HG03025 (cell line): ENCODE measurements around the gene SALL3.
"Not testable (repeated sequence)": the region's sequence is repeated elsewhere in the genome, so short reads cannot be mapped to it uniquely, and the experiment has no call there.

Experiments used
- ATAC-seq: cut with Tn5 transposase; IDR thresholded peaks from one replicate; pipeline ENCODE4 v1.9.1; 2021; ENCODE audit warnings: mild to moderate bottlenecking, moderate library complexity; ENCODE audit not compliant: unreplicated experiment, low FRiP score

The SALL3 gene

GRCh38 chr18:78979730-78980278, at the start of gene SALL3:
Gene SALL3, plus strand, starts transcription at chr18:78979818. Its CDS starts 457 bp downstream, at chr18:78980275.
- ATAC-seq = no peak

GRCh38 chr18:78932281-78932680, 47.3 kb upstream of the SALL3 start:
- ATAC-seq = no peak

GRCh38 chr18:78934003-78934402, 45.6 kb upstream of the SALL3 start:
- ATAC-seq = no peak

- ATAC-seq = no peak
Measured at GRCh38 chr18:78934551-78935225, 44.9 kb upstream of the SALL3 start.

GRCh38 chr18:78935406-78935805, 44.2 kb upstream of the SALL3 start:
- no peak for ATAC-seq

GRCh38 chr18:78936251-78937005, 43.2 kb upstream of the SALL3 start:
- no peak for ATAC-seq

GRCh38 chr18:78937166-78937565, 42.5 kb upstream of the SALL3 start:
- ATAC-seq = no peak

- ATAC-seq = no peak
Measured at GRCh38 chr18:78939105-78939504, 40.5 kb upstream of the SALL3 start.

- no peak for ATAC-seq
Measured at GRCh38 chr18:78939734-78940494, 39.7 kb upstream of the SALL3 start.

GRCh38 chr18:78942236-78942635, 37.4 kb upstream of the SALL3 start:
- ATAC-seq = not testable (repeated sequence)

- ATAC-seq = no peak
Measured at GRCh38 chr18:78945628-78946027, 34.0 kb upstream of the SALL3 start.

- ATAC-seq = no peak
Measured at GRCh38 chr18:78947291-78947690, 32.3 kb upstream of the SALL3 start.

GRCh38 chr18:78948221-78948620, 31.4 kb upstream of the SALL3 start:
- ATAC-seq = no peak

GRCh38 chr18:78948707-78949106, 30.9 kb upstream of the SALL3 start:
- no peak for ATAC-seq

- ATAC-seq = no peak
Measured at GRCh38 chr18:78949216-78949615, 30.4 kb upstream of the SALL3 start.

GRCh38 chr18:78950386-78950785, 29.2 kb upstream of the SALL3 start:
- ATAC-seq = no peak

- no peak for ATAC-seq
Measured at GRCh38 chr18:78953566-78953965, 26.1 kb upstream of the SALL3 start.

GRCh38 chr18:78955051-78955450, 24.6 kb upstream of the SALL3 start:
- ATAC-seq = no peak

GRCh38 chr18:78957140-78957539, 22.5 kb upstream of the SALL3 start:
- no peak for ATAC-seq

- no peak for ATAC-seq
Measured at GRCh38 chr18:78960709-78961108, 18.9 kb upstream of the SALL3 start.

GRCh38 chr18:78962098-78962497, 17.5 kb upstream of the SALL3 start:
- ATAC-seq = no peak
